Measurements from ENCODE around the gene KLHL29.

- TF ChIP-seq CTCF (conservative IDR thresholded peaks at IDR 0.05; ENCODE audit: low read depth, low read length) (no peak), EZH2 (IDR thresholded peaks at IDR 0.05; ENCODE audit: low read length, unreplicated experiment) (no peak), EZH2phosphoT487 (IDR thresholded peaks at IDR 0.05; ENCODE audit: borderline replicate concordance, low read length) (no peak)
Observed at GRCh38 chr2:23346781-23347180, 38.2 kb upstream of the KLHL29 start.
